CD4-positive, alpha-beta T cell treated with Interferon alpha-2 for 1 hour (primary cell): ENCODE data around the gene CADM1.

Source experiments
- DNase-seq, 2 donors: peaks; one replicate each; pipeline ENCODE4 v3.0.0-alpha.2; 2020 to 2022

Gene CADM1

DNA sequence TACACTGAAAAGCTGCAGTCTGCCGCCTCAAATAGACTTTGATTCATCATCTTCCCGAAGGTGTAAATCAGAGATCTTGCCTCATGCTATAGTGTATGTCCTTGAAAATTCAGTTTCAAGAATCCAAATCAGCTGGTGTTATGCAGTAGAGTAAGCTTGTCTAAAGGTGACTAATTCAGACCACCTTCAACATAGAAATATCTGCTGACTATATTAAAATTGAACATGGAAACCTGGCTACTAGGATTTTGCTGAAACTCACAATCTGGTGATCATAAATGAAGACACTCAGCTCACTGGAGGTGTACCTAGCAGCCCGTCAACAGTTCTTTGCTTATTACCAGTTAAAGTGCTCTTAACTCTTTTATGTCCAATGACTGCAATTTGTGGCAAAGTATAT is 266.6 kb downstream of the CADM1 start:
- DNase-seq, result no peak

- no peak for DNase-seq
Observed at GRCh38 chr11:115234794-115235193, 269.4 kb downstream of the CADM1 start.

GRCh38 chr11:115226556-115226955 is 277.7 kb downstream of the CADM1 start:
- no peak for DNase-seq

- no peak for DNase-seq
Observed at GRCh38 chr11:115224551-115224950, 279.7 kb downstream of the CADM1 start.

- DNase-seq, result no peak
Observed at GRCh38 chr11:115222863-115223530, 281.2 kb downstream of the CADM1 start.

- peak; percentile 4 to 48 for DNase-seq
Observed at GRCh38 chr11:115222218-115222862, 281.9 kb downstream of the CADM1 start.

GRCh38 chr11:115221461-115222069 is 282.6 kb downstream of the CADM1 start:
- no peak for DNase-seq

- DNase-seq, result no peak
Observed at GRCh38 chr11:115220911-115221310, 283.3 kb downstream of the CADM1 start.

- no peak for DNase-seq
Observed at GRCh38 chr11:115220423-115220822, 283.8 kb downstream of the CADM1 start.

GRCh38 chr11:115219376-115219775 is 284.8 kb downstream of the CADM1 start:
- no peak for DNase-seq

DNA sequence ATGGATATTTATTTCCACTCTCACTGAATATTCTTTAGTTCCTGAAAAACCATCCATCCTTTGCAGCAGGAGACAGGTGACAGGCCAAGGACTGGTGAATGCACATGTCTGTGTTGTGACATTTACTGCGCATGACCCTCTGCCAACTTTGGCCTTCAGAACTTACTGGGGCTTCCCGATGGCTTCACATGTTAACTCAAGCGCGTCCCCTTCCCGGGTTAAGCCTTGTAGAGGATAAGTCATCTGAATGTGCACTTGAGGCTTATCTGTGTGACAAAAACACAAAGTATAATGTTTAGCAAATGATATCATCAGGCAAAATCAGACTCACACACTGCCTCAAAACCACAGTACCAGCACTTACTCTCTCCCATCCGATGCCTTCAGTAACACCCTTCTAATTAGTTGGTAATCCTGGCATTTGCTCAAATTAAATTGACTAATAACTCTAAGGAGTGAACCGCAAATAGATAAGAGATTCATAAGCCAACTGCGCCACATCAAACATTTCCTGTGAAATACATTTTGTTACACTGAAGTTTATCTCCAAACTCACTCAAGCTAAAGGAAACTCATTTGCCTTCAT is 286.4 kb downstream of the CADM1 start:
- DNase-seq, result peak in 1 of 2 donors; percentile 25

GRCh38 chr11:115215694-115216617 is 288.3 kb downstream of the CADM1 start:
- DNase-seq, result no peak

DNA sequence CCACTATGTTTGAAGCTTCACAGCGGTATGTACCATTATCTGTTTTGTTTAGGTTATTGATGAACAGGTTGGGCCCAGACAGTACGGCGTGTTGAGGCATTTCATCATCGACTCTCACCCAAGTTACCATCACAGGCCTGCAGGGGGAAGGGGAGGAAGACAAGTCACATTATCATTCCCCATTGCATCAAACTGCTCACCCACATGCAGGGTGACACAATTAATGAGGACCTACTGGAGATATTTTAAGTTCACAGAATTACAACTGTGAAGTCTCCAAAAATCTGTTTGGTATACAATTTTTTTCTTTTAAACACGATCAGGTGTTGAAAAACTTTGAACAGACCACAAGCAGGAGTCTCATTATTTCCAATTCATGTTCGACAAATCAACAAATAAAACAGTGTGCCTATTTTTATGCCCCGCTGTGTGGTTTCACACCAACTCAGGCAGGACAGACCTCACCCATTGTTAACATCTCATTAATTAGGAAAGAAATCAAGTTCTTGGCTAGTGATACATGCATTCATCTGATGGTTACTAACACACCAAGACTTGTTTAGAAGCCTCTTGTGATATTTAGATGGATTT is 289.5 kb downstream of the CADM1 start:
- peak in 1 of 2 donors; percentile 15 for DNase-seq

- no peak for DNase-seq
Observed at GRCh38 chr11:115213007-115213406, 291.2 kb downstream of the CADM1 start.

DNA sequence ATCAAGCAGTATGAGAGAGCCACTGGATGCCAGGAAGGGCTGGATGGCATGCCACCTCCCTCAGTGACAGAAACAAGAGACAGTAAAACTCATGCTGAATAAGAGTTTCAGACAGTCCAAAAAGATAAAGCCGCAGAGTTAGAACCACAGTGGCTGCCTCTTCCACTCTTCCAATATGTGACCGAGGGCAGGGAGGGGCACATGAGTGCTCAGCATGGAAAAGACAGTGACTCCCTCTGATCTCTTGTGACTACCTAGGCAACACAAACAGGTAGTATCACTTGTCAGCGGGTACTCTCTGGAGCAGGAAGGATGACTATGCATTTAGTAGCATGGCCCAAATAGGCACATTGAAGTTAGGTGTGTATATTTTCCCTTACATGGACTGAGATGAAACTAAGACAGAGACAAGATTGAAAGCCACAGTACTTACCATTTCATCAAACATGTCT is 295.4 kb downstream of the CADM1 start:
- DNase-seq, result no peak

DNA sequence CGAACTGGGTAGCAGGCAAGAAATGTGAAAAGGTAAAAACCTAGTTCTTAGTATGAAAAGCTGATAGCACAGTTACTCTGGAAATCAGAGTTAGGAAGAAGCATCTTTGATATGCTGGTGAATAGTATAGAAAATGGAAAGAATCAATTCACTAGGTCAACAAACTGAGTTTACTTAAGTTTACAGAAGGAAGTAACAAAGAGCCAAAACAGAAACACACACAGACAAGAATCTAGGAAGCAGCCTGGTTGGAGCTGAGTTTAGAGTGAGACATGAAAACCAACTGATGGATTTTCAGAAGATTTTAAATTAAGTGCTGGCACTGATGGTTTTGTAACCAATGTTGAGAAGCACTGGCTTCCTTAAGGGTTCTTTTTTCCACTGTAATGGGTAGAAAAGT is 296.3 kb downstream of the CADM1 start:
- no peak for DNase-seq

GRCh38 chr11:115207166-115207591 is 297.0 kb downstream of the CADM1 start:
- no peak for DNase-seq

- DNase-seq, result no peak
Observed at GRCh38 chr11:115206365-115207022, 297.7 kb downstream of the CADM1 start.

- DNase-seq, result no peak
Observed at GRCh38 chr11:115202900-115203552, 301.2 kb downstream of the CADM1 start.

DNA sequence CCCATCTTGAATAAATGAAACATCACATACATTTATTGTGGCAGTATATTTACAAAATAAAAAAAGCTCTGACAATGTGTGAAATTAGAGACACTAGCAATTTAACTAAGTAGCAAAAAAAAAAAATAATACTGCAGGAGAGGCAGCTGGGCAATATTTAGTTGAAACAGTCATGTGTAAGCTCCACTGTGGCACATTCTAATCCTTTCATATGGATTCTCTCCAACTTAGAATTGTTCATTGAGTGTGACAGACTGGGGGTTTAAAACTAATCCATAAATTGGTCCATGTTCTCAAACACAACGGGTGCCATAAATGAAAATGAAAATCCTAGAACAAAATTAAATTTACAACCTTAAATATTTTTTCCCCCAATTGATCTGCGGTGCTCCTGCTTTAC is 302.1 kb downstream of the CADM1 start:
- DNase-seq, result no peak
